NCI-H2171 (cell line): ENCODE measurements around the gene ZBTB16.

ENCODE experiments used
- DNase-seq: peaks from one replicate; lab custom pipeline; 2025; lab: John Stamatoyannopoulos, UW

Gene ZBTB16

DNA sequence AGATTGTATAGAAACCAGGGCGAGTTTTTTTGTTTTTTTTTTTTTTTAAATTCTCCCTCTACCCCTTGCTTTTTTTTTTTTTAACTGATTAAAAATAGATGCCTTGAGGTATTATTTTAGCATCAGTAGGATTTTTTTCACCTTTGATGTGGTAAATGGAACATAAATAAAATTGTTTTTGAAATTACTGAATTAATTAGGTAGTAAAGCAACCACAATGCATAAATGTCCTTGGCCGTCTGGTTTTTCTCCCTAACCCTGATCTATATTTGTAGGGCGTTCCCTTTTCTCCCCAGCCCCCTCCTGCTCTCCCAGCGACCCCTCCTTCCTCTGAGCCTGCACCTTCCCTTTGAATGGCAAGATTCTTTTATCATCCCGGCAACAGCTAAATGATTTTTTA, 107.8 kb downstream of the ZBTB16 start:
- no peak for DNase-seq

DNA sequence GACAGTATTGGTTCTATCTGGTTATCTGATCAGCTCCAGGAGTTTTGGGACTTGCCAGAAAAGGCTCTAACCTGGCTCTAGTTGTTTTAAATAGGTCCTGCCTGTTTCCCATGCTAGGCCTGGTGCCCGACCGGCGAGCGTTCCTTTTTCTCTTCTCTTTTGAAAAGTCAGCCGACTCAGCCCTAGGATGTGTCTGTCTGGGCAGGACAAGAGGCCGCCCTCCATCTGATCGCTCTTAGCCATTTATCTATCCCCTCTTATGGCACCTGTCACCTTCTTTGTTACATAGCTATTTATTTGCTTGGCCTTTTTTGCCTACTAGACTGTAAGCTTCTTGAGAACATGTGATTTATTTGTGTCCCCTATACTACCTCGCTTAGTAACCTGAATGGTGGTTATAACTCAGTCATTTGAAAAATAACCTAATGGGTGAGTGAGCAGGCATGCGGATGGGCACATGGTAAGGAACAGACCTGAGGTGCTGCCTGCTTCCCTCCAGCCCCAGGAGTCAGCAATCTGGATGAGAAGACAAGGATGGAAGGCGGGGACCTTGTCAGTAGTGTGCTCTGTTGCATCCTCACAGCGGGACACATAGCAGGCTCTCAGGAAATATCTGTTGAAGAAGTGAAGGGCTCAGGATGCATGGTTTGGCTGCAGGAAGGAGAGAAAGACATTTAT, 108.4 kb downstream of the ZBTB16 start:
- DNase-seq: no peak

DNA sequence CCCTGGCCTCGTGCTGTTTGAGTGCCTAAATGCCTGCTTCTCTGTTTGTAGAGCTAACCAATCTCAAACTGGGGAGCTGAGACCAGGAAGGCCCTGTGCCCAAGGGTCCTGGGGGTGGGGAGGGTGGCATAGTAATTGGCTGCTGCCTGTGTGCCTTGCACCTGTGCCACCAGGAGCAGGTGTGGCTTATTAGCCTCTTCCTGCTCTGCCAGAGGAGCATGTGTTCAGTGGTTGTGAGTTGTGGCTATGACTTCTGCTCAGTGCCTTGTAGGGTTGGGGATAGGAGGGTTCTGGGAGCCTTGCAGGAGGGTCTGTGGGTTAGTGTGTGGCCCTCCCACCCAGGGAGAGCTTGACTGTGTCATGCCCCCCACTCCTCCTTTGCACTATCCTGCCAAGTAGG, 109.2 kb downstream of the ZBTB16 start:
- DNase-seq: no peak

DNA sequence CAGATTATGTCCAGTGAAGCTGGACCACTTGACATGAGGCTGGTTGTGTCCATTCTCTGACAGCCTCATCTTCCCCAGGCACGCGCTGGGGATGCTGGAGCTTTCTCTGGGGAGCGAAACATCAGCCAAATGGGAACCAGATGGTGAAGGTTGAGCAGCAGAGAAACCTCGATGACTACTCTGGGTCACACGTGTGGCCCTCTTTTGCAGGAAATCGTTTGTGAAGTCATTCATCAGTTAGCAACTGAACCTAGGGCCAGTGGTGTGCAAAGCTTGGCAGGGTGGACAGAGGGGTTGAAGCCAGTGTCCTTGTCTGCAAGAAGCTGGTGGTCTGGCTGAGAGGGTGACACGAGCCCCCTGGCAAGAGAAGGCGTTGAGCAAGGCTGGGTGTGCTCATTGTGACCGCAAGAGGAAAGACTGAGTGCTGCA, 109.8 kb downstream of the ZBTB16 start:
- no peak for DNase-seq

DNA sequence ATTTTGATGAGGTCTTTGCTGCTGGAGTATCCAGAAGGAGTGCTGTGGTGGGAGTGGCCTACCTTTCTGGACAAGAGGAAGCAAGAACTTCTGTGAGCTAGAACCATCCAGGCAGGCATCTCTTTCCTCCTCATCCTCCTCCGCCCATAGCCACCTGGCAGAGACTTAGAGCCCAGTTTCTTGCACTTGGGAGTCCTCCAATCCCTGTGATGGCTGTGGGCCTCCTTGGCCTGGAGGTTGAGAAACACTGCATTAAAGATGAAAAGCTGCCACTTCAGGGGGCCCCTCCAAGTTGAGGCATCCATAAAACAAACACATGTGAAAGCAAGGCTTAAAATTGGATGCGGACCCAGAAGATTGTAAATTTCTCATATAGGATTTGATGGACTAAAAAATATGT, 110.3 kb downstream of the ZBTB16 start:
- DNase-seq: no peak

DNA sequence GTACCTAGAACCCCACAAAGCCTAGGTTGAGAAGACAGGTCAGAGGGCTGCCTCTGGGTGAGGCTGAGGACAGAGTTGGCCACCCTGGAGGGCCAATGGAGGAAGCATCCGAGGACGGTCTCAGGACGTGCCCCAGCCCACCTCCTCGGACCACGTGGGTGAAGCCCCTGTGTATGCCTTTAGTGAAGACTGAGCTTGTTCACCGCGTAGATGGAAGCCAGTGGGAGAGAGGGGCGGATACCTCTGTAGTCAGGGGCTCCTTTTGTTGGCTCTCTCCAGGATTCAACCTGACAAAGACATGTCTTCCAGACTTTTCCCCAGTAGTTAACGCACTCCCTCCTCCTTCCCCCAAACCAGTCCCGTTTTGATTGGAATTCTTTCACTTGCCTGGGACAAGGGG, 110.7 kb downstream of the ZBTB16 start:
- no peak for DNase-seq

DNA sequence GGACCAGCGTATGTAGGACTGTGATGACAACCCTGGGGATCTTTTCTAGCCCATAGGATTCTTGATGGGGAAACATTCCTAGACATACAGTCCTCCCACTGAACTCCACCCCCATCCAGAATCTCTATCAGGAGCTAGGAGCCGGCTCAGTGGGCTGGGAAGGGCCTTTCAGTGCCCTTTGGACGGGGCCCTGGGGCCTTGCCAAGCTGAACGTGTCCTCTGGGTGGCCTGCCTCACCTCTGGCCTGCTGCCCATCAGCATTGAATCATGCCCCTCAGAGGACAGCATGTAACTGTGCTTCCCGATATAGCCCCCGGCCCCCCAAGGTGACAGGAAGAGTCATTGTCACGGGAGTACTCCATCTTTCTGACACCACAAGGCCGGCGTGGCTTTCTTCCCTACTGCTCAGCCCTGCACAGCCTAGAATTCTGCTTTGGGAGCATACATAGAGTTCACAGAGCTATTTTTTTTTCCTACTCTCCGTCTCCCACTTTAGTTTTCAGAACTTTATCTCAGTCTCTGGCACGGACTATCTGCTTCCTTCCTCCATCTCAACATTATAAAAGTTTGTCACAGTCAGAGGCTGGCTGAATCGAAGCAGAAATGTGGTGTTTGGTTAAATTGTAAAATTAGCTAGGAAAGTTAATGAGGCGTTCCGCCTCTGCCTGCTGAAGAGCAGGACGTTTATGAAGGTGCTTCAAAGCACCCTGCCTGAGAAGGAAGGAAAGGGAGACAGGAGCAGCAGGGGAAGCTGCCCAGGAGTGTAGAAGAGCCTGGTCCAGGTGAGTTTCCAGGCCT, 111.9 kb downstream of the ZBTB16 start:
- no peak for DNase-seq

DNA sequence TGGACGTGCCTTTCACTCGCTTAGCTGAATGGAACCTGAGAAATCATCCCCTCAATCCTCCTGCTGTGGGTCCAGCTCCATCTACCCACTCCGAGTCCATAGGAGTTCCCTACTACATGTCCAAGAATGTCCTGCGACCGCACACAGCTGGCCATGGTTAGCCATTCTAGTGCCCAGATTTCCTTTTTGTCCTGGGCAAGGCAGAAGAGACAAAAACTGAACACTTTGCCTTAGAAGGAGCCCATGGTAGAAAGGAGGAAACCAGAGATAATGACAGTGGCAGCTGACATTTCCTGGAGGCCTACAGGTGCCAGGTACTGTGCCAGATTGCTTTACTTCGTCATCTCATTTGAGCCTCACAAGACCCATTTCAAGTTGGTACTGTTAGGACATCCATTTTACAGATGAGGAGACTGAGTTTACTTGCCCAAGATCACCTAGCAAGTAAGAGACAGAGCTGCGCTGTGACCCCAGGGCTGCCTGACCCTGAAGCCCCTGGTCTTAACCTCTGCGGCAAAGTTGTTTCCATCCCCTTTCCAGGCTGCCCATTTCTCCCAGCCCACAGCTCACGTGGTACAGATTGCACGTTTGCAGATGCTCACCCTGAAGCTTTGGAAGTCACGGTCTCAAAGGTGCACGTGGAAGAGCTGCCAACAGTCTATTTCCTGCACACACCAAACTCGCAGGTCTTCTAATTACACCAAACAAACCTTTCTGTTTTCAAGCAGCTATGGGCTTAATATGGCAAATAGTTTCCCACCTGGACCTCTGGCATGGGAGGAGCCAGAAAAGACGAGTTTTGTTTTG, 112.7 kb downstream of the ZBTB16 start:
- no peak for DNase-seq

DNA sequence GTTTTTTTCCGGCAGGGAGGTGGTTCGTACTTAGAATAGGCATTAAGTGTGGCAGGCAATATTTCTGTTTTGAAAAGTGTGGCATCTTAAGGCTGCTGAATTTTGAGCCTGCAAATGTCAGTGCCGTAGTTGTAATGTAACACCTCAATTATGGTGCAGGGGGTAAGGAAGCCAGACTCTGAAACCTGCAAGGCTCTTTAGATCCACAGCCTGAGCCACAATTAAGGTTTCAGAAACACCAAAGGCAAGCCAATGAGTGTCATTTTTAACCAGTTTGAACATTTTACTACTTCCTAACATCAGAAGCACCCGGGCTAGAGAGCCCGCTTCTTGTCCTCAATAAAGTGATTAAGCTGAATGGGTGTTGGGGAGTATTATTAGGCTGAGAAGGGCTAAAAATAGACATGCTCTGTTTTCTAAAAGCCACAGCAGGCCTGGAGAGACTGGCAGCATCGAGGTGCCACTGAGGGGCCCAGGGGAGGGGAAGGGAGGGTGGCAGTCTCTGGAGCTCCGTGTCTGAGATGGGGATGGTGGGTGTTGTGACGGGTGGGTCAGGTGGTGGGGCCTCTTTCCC, 113.4 kb downstream of the ZBTB16 start:
- peak; percentile 25 for DNase-seq

DNA sequence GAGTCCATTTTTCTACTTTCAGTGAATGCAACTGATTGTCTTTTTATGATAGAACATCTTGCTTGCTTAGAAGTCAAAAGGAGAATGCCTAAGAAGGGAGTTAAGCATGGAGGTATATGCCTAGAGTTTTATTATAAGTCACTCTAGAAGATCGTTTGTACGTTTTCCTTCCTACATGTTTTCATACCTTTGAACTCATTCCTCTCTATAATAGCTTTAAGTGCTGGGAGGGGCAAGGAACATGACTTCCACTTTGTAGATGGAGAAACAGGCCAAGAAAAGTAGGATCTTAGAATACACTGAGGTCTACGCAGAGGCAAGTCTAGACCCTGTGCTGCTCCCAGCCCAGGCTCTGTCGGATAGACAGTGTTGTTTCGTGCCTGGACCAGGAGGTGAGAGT, 114.3 kb downstream of the ZBTB16 start:
- no peak for DNase-seq

DNA sequence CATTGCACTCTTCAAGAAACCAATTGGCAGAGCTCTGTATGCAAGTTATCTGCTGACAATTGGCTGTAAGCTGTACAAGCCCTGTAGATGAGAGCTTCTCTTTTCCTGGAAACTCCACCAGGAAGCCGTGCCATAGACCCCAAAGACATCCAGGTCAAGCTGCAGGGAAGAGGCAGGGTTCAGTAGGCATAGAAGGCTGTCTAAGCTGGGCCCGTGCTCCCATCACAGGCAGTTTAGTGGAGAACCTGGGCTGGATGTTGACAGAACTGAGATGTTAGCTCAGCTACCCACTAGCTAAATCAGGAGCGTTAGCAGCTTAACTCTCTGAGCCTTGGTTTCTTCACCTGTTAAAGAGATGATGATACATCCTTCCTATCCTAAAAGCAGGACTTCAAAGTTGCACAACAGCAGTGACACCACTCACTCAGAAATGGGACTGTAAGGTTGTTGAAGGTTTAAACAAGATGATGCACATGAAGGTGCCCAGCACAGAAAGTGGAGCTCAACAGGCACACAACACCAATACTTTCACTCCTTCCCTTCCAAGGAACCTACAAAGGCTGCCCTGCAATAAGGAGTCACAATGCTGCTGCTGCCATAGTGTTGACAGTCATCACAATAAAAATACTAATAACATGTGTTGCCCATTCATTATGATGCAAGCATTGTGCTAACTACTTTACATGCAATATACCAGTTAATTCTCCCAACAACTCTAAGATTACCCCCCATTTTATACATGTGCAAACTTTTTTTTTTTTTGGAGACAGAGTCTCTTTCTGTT, 115.4 kb downstream of the ZBTB16 start:
- DNase-seq: no peak

DNA sequence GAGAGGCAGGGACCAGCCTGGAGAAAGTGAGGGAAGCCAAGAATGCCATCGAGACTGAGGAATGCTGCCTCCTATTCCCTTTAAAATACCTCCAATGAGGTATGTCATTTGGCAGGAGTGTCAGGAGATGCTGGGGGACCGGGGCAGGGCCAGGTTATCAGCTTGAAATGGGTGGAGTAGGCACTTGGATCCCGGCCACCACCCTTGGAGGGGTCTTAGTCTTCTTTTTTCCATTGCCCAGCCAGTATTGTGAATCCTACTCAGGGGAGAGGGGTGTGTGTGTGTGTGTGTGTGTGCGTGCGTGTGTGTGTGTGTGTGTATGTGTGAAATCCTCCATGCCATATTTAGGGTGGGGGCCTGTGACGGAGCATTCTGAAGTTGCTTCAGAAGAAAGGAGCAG, 116.2 kb downstream of the ZBTB16 start:
- DNase-seq: no peak

DNA sequence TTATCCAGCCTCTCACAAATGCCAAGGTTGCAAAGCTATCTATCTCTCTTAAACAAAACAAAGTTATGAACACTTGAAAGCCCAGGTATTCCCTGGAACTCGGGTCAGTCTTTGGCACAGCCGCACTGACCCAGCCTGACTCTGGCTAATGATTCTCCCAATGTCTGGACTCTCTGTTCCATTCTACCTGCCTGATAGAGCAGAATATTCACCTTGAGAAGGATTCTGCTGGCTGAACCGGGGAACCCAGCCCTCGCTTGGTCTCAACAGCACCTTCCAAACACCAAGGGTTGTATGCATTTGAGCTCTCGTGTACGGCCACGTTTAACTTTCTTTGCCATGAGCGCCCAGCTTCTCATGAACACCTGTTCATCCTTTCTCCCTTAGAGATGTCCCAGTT, 116.8 kb downstream of the ZBTB16 start:
- DNase-seq: no peak

DNA sequence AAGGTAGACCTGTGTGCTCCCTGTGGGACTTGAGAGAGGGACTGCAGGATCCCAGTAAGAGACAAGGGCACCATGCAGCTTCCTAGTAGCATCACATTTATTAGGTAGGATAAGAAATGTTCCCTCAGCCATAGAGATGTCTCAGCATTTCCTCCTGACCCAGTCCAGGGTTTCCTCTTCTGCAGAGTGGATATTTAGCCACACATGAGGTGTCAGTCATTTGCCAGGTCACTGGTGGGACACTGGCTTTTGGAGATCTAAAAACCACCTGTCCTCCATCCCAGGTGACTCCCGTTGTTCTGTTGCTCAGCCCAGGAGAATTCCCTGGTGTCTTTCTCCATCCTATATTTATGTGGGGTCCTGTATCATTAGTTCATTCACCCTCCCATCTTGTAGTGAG, 119.1 kb downstream of the ZBTB16 start:
- DNase-seq: no peak

DNA sequence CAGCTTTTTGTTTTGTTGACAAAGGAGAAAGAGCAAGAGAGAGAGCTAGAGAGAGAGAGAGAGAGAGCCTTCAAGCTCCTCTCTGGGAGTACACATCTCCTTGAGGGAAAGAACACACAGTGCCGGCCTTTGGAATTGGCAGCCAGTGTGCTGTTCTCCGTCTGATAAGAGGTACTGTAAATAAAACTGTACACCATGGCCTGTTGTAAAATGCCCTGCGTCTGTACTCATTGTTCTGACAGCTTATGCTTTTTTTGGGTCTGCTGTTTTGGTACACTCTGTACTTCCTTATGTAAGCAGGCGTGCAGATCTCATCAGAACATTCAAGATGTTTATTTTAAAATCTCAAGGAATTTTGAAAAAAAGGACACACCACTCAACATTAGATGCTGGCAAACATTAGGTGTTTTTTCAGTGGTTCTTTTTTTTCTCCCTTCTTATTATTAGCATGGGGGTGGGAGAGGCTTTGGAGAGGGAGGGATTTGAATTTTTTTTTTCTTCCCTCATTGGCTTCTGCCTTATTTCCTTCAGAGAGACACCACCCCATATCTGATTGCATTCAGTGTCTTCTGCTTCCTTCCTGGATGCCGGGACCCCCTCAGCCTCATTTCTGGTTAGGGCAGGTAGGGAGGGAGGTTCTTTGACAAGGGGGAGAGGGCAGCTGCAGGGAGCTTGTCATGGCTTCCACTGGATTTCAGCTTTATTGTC, 119.9 kb downstream of the ZBTB16 start:
- no peak for DNase-seq

DNA sequence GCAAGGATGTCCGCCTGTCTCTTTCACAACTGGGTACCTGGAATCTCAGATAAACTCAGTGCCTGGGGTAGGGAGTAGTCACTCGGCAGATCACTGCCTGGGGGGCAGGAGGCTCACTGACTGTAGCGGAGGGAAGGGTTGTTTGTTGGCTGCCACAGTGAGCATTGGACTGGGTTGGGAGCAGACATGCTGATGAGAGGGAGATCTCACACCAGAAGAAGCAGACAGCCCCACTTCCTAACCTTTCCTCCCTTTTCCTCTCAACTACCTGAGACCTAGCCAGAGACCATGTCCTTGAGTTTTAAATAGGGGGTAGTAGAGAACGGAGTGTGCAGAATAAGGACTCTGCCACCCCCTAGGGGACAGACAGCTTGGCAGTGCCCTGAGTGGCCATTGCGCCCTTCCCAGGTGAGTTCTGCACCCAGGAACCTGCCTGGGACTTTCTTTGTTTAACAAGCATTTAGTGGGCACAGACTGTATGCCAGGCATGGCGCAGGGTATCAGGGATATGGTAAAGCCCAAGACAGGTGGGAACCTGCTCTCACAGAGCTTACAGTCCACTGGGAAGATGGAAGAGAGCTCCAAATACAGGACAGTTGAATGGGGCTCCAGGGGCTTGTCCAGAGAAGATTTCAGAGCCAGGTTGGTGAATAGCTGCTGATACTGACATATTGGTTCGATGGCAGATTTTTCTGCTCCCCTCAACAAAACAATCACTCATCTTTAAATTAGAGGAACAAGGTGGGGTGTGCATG, 121.0 kb downstream of the ZBTB16 start:
- no peak for DNase-seq

DNA sequence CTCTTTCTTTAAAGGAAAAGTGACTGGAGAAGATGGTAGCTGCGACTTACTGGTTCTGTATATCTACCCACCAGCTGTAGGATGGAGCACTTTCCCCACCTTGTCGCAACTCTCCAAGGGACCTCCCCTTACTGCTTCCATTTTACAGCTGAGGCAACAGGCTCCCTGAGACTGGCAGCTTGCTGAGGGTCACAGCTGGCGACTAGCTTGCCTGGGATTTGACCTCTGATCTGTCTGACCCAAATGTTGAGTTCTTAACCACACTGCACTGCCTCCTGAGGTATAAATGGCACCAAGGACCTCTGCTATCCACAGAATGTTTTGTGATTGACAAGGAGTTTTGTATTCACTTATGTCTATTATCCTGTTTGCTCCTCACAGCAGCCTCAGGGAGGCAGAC, 121.7 kb downstream of the ZBTB16 start:
- no peak for DNase-seq

DNA sequence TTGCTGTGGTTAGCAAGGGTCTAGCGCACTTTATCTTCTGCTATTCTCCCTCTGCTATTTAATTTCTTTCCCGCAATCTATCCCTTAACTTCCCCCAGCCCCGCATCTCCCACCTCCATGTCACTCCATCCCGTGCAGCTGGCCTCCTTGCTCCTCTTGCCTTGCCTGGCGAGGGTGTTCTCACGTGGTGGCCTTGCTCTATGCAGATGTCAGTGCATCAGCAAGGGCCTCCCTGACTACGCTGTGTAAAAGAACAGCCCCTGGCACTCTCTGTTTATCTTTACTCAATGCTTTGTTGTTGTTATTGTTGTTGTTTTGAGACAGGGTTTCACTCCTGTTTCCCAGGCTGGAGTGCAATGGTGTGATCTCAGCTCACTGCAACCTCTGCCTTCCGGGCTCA, 122.2 kb downstream of the ZBTB16 start:
- DNase-seq: no peak

DNA sequence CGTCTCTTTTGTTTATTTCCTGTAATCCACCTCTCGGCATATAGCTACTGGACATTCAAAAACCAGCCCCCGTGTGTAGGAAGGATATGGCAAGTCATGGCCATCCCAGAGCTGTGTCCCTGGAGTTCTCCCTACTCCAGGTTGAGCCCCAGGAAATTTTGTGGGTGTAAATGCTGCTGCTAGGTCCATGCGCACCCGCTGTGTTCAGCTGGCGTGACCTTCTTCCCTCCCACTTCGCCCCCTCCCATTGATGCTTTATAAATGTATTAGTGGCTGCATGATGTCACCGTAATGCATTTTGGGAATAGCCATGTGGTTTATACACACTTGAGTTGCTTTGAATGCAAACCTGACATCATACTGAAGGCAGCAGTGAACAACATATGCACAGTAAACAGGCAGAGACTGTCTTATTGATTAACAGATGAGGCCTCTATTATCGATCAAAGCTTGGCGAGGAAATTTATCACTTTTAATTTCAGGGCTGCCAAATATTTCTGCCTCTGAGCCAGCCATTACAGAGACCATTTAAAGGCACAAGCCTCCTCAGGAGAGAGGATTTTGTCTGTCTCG, 123.0 kb downstream of the ZBTB16 start:
- DNase-seq: no peak

DNA sequence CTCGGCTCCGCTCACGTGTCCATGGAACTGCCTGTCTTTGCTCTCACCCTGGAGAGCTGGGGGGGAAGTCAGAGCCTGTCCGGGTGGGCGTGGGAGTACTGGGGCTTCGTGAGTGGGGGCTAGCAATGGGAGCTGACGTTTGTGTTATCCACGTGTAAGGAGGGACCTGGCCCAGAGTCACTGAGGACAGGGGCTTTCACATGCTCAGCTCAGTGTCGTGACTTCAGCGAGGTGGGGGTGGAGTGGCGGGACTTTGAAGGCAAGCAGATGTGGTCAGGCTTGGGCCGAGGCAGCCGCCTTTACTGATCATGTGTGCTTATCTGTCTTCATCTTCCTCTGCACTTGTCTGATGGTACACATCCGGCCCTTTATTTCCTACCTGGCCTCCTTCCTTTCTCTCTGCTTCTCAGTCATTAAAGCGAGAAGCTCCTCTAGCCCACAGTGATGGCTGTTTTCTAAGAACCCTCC, 123.6 kb downstream of the ZBTB16 start:
- DNase-seq: no peak
